ENCODE measurements around the gene ACY1.
"Not testable (repeated sequence)": the region's sequence is repeated elsewhere in the genome, so short reads cannot be mapped to it uniquely, and the experiment has no call there.

Gene ACY1

DNA sequence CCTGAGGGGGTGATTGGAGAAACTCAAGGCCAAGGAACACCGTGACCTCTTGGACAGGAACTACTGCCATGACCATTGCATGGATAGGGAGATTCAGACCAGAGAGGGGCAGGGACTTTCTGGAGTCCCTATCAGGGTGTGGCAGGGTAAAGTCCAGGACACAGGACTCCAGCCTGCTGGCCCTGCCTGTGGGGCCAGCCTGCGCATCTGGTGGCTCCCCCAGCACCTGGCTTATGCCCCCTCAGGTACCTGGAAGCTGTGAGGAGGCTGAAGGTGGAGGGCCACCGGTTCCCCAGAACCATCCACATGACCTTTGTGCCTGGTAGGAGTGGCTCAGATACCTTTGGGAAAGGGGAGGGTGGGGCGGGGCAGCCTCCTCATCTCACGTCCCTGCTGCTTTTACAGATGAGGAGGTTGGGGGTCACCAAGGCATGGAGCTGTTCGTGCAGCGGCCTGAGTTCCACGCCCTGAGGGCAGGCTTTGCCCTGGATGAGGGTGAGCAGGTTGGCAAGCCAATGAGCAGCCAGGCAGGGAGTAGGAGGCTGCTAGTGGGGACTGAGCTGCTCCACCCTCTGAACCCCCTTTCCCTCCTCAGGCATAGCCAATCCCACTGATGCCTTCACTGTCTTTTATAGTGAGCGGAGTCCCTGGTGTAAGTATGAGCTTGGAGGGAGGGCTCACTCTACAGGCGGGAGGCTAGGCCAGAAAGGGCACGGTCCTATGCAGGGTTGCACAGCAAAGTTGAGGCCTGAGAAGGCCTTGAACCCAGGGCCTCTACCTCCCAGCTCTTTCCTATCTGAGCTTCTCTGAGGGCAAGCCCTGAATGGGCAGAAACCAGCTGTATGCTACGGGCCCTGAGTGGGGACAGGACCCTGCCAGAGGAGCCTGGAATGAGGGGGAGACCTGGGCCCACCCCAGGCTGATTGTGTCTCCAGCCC, 2.9 kb downstream of the ACY1 start:
- DNase-seq, result no peak

GRCh38 chr3:51987568-51987967, 4.2 kb downstream of the ACY1 start:
- DNase-seq, result no peak

DNA sequence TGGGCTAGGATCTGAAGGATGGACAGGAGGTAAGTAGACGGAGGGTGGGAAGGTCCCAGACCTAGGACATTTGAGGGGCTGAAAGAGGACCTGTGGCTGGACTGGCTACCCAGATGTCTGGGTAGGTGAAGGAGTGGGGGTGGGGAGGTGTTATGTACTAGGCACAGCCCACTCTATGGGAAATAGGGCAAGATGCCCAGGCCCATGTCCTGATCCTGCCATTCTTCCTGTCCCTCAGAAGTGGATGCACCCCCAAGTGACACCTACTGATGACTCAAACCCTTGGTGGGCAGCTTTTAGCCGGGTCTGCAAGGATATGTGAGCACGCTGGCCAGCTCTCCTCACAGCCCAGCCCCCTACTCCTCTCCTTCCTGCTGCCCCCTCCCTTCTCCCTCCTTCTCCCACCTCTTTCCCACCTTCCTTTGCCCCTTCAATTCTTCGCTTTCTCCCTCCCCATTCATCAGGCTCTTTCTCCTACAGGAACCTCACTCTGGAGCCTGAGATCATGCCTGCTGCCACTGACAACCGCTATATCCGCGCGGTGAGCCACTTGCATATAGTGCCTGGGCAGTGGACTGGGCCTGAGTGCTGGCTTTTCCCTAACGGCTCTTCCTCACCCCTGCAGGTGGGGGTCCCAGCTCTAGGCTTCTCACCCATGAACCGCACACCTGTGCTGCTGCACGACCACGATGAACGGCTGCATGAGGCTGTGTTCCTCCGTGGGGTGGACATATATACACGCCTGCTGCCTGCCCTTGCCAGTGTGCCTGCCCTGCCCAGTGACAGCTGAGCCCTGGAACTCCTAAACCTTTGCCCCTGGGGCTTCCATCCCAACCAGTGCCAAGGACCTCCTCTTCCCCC, 5.2 kb downstream of the ACY1 start:
- no peak for DNase-seq

GRCh38 chr3:51990501-51990971, 7.2 kb downstream of the ACY1 start:
- DNase-seq, result not testable (repeated sequence)

DNA sequence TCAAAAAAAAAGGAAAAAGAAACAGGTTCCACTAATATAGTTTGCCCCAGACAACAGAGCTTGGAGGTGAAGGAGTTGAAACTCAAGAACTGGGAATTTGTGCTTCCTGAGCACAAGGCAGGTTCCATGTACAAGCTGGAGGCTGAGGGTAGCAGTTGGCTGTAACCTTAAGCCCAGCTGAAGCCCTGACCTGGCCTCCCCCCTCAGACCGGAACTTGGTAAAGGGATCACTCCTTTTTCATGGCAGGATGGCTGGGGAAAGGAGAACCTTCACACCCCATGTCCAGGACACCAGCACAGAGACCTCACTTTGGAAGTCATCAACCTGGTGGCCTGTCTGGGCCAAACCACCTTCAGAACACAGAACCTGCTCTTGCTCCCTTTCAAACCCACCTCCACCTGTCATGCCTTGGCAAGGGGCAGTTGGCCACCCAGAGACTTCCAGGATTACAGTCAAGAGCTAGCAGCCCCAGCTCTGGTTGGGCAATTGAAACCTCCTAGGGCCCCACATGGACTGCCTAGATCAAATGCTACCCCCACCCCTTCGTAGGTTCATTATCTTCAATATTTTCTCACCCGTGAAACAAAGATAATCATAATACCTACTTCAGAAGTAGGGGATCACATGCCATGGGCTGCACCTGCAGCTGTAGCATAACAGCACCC, 8.8 kb downstream of the ACY1 start:
- no peak for DNase-seq

DNA sequence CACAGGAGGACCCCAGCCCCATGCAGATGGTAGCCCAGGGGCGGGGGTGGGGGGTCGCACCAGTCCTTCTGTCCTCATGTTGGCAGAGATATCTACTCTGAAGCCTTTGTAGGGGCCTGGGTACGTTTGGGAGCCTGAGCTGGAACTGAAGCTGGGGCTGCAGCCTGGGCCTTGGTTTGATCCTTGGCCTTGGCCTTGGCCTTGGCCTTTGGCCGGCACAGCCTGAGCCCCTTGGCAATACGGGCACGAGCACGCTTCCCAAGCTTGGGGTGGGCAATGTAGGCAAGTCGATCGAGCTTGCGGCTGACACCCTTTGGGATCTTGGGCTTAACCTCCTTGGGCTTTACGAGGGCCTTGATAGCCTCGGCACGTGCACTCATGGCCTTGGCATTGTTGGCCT, 10.3 kb downstream of the ACY1 start:
- DNase-seq, result not testable (repeated sequence)

GRCh38 chr3:51994530-51994929, 11.2 kb downstream of the ACY1 start:
- no peak for DNase-seq

DNA sequence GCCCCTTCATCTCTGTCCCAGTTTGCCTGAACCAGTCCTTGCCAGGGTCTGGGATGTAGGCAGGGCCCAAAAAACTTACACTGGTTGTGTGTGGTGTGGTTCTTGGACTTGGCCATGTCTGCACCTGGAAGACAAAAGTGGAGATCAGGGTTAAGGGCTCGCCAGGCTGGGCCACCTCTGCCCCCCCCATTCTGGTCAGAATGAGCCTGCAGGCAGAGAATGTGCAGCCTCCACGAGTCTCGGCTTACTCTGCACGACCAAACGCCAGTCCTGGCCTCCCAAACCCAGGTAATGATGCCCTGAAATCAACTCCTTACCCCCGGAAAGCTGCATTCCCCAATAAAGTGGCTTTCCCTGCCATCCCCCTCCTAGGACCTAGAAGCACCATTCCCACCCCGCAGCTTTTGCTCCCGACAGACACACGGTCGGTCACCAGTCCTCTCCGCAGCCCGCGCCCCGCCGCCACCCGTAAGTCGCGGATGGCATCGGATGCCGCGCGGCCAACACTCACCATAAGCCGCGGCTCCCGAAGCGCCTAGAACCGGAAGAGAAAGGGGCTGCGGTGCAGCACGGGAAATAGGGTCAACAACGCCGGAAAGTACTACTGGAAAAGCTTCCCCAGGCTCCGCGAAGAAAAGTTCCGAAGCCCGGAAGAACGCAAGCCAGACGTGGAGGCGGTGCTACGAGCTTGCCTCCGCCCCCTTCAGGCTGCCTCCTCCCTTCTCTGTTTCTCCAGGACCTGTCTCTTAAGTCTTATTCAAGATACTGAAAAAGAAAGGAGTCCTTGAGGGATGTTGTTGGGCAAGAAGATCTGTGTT, 12.2 kb downstream of the ACY1 start, which contains the start of gene RPL29:
Gene RPL29, minus strand, starts transcription at position 550 of the 818 bp plus-strand sequence. Its CDS starts 434 bp downstream, at position 116.
- DNase-seq, result peak; percentile 91

DNA sequence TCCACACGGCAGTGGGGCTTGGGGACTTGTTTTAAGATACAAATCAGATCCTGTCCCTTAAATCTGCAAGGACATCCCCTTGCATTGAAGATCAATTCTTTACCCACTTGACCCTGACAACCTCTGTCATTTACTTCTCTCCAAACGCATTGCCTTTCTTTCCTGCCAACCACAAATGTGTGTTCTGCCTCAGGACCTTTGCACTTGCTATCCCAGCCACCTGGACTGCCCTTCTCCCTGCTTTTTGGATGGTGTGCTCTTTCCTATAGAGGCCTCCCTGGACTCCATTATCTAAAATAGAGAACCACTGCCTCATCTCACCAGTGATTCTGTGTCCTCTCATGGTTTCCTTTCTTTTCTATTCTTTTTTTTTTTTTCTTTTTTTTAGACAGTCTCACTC, 13.8 kb downstream of the ACY1 start:
- no peak for DNase-seq

DNA sequence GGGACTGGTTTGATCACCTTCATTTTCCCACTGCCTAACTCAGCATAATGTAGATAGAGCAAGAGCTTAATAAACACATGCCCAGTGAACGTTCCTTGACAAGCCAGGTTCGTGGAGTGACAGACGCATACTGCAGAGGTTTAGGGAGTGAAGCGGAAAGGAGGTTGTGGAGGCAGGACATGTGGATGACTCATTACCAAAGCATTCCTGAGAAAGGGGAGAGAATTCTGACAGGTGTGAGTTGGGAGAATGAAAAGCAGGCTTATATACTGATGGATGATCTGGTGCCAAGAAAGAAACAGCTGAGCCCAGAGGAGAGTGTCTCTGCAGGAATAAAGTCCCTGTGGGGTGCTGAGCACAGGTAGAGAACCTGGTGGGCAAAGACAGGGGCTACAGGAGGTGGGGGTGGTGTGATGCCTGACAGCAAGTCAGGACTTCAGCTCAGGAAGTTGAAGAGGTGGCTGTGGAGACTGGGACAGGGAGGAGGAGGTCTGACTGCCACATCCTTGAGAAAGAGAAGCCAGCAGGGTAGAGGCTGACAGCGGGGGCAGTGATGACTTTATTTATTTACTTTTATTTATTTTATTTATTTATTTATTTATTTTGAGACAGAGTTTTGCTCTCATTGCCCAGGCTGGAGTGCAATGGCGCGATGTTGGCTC, 14.7 kb downstream of the ACY1 start:
- no peak for DNase-seq

DNA sequence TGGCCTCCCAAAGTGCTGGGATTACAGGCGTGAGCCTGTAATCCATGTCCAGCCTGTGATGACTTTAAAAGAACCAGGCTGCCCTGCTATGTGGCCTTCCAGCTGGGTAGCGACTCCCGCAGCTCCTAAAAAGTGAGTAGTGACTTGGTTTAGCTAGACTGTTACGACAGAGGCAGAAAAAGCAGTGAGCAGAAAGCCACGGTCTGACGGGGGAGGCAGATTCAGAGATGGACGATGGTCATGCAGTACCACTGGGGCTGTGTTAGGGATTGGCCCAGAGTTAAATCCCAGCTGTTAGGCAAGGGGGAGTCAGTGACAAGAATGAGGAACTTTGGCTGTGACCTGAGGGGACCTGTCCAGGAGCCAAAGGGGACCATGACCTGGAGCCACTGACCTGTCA, 15.4 kb downstream of the ACY1 start:
- DNase-seq, result no peak

GRCh38 chr3:51999846-52000245, 16.5 kb downstream of the ACY1 start:
- DNase-seq, result no peak

DNA sequence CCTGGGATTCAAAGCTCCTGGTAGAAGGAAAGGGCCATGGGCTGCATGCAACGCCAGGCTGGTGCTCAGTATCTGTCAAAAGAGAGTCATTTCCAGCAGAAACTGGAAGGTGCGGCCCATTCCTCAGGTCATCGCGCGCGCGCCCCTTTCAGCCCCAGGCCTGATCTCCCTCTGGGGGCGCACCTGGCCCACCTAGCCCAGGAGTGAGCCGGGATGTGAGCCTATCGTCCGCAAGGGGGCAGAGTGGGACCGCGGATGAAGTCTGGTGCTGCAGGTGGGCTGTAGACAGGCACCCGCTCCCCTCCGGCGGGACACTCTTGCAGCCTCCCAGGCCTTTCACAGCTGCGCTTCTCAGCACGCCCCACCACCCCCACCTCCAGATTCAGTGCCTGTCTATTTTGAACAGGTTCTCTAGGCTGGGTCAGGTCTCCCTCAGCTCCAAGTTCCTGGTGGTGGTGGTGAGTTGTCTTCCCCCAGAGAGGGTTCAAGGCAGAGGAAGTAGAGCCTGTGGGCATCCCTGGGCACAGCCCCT, 18.2 kb downstream of the ACY1 start:
- DNase-seq, result peak; percentile 69

DNA sequence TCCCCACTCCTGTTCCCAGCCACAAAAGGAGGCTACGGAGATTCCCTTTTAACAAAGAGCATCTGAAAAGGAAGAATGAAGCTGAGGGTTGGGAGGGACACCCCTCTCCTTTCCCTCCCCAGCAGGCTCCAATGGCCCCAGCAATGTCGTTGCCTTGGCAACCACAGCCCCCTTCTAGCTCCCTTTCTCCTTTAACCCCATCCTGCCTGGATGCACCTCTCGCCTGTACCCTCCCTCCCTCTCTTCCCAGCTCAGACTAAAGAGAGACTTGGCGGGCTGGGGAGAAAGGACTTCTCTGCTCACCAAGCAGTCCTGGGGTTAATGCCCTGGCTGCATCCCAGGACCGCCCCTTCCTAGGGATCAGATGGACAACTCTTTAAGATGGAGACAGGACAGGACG, 19.4 kb downstream of the ACY1 start:
- no peak for DNase-seq

GRCh38 chr3:52004163-52004787, 20.9 kb downstream of the ACY1 start:
- DNase-seq, result peak; percentile 45

GRCh38 chr3:52004906-52005395, 21.6 kb downstream of the ACY1 start:
- DNase-seq, result no peak

DNA sequence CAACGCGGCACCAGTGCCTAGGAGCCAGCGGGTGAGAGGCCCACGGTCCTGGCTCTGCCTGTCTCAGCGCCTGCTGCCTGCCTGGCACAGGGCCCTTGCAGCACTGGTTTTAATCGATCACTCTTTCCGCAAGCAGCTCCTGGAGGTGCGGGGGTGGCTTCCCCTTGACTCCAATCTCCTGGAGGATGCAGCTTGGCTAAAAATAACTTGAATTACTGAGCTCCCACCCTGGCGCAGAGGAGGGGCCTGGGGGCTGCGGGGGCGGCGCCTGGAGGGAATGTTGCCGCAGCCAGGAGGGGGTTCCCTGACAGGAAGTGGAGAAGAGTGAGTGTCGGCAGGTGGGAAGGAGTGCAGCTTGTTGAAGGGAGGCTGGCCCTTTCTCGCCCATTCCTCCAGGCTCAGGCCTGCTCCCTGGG, 22.2 kb downstream of the ACY1 start:
- no peak for DNase-seq

DNA sequence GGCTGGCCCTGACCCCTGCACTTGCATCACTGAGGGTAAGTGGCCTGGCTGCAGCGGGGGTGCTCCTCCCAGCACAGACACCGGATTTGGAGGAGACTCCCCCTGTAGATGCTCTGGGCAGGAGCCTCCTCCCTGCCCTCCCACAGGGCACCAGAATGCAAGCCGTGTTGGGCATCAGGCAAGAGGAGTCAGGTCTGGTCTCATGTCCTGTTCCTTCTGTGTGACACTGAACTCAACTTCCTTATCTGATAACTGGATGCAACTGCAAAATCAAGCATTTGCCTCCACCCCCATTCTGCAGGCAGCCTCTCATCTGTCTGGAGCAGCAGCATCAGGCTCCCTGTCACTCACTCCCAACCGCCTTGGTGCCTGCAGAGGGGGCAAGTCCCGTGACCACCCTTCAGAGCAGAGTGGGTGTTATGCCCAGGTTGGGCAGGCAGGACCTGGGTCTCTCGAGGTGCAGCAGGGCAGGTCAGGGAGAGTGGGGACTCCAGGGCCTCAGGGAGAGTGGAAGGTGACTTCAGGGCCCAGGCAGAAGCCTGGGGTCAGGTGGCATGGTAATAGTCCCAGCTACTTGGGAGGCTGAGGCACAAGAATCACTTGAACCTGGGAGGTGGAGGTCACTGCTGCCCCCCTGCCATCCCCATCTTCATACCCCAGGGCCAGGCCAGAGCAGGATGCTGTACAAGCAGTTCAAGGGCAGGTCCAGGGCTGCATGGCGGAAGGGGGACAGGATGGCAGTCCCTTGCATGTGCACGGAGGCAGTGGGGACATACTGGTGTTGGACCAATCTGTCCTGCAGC, 22.9 kb downstream of the ACY1 start:
- DNase-seq, result no peak

DNA sequence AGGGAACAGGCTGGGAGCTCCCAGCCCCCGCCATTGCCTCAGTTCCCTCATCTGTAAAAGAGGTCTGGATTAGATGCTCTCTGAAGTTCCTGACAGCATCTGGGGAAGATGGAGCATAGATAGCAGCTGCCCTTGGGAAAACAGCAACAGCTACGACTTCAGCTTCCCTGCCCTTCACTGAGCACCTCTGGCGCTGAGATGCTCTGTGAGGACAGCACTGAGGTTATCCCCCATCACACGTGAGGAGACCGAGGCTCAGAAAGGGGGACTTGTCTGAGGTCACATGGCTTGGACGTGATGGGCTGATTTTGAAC, 23.4 kb downstream of the ACY1 start:
- DNase-seq, result no peak

- no peak for DNase-seq
Measured at GRCh38 chr3:52007291-52007690, 24.0 kb downstream of the ACY1 start.
